Measurements from ENCODE around the gene CPA1.

DNA sequence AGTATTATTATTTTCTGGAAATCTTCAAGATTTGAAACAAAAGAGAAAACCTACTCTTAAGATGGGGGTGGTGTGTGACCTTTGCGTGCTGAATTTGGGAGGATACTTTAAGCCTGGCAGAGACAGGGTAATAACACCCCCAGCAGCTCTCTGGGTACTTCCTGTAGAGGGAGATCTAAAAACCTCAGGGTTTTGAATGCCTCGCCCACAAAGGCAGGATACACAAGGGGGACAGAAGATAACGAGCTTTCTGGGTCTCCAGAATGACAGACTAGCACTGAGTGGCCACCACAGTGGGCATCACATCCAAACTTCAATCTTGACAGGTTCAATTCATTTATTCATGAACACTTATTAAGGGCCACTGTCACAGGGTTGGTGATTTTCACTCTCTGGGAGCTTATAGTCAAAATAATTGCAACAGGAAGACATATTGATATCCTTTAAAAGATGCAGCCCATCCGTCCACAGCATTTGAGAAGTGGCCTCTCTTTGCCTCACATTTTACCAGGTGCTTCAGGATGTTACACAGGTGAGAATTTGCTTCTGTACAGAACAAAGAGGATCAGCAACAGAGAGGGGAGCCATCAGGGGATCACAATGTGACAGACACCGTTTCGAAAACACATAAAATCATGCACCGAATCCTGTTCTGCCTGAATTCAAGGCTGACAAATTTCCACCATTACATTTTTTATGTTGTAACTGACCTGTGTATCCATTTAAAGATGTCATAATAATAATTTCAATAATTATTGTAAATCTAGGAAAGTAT lies 14.3 kb downstream of the CPA1 start:
- TF ChIP-seq, protein P1, sequence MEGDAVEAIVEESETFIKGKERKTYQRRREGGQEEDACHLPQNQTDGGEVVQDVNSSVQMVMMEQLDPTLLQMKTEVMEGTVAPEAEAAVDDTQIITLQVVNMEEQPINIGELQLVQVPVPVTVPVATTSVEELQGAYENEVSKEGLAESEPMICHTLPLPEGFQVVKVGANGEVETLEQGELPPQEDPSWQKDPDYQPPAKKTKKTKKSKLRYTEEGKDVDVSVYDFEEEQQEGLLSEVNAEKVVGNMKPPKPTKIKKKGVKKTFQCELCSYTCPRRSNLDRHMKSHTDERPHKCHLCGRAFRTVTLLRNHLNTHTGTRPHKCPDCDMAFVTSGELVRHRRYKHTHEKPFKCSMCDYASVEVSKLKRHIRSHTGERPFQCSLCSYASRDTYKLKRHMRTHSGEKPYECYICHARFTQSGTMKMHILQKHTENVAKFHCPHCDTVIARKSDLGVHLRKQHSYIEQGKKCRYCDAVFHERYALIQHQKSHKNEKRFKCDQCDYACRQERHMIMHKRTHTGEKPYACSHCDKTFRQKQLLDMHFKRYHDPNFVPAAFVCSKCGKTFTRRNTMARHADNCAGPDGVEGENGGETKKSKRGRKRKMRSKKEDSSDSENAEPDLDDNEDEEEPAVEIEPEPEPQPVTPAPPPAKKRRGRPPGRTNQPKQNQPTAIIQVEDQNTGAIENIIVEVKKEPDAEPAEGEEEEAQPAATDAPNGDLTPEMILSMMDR (IDR thresholded peaks at IDR 0.05) = no peak
- no peak for TF ChIP-seq POLR2A (IDR thresholded peaks at IDR 0.05)

Data from esophagus squamous epithelium (tissue), 4 donors.